Erythroblast (primary cell): ENCODE data around the gene SEC31A.

Experiments
- DNase-seq, 2 experiments: peaks; one replicate each; lab custom pipeline; 2025; lab: John Stamatoyannopoulos, UW
- GATA1 ChIP-seq: IDR thresholded peaks from 2 replicates; pipeline ENCODE4 v1.6.1; 2011; ENCODE audit warnings: low read depth, mild to moderate bottlenecking, control low read depth, low read length, moderate library complexity
- POLR2A ChIP-seq: IDR thresholded peaks from 2 replicates; pipeline ENCODE4 v1.6.1; 2011; ENCODE audit warnings: mild to moderate bottlenecking, low read length

Gene SEC31A

GRCh38 chr4:82903737-82904136 is 12.8 kb upstream of the SEC31A start:
- no peak for DNase-seq
- no peak for TF ChIP-seq GATA1
- peak; percentile 53 for TF ChIP-seq POLR2A

- no peak for DNase-seq
- TF ChIP-seq GATA1 = no peak
- TF ChIP-seq POLR2A = peak; percentile 65
Observed at GRCh38 chr4:82901183-82901718, 10.3 kb upstream of the SEC31A start.

- peak; percentile 89 for TF ChIP-seq POLR2A
- TF ChIP-seq GATA1 = no peak
- peak; percentile 99 for DNase-seq
Observed at GRCh38 chr4:82900411-82901182, 9.6 kb upstream of the SEC31A start, which contains the start of gene THAP9. Gene THAP9, plus strand, starts transcription at chr4:82900735. Its CDS starts 68 bp downstream, at chr4:82900803.

- DNase-seq = peak; percentile 77 to 81
- TF ChIP-seq GATA1 (no peak), POLR2A (no peak)
Observed at GRCh38 chr4:82900066-82900410, 9.1 kb upstream of the SEC31A start.

GRCh38 chr4:82899374-82900065 is 8.6 kb upstream of the SEC31A start:
- DNase-seq = peak; percentile 18 to 50
- TF ChIP-seq POLR2A (no peak), GATA1 (no peak)

- DNase-seq = peak; percentile 39 to 64
Observed at GRCh38 chr4:82898322-82899243, 7.6 kb upstream of the SEC31A start.

GRCh38 chr4:82896755-82897154 is 5.8 kb upstream of the SEC31A start:
- TF ChIP-seq GATA1 (no peak), POLR2A (no peak)
- DNase-seq = no peak

More at GRCh38 chr4:82898322-82899243, 7.6 kb upstream of the SEC31A start:
- TF ChIP-seq GATA1 = no peak
- TF ChIP-seq POLR2A = no peak

GRCh38 chr4:82893942-82894341 is 3.0 kb upstream of the SEC31A start:
- DNase-seq = no peak
- TF ChIP-seq POLR2A (no peak), GATA1 (no peak)

- TF ChIP-seq POLR2A = no peak
- no peak for TF ChIP-seq GATA1
- DNase-seq = no peak
Observed at GRCh38 chr4:82892467-82892802, 1.5 kb upstream of the SEC31A start.

GRCh38 chr4:82891707-82892466 is 934 bp upstream of the SEC31A start:
- DNase-seq = peak in 1 of 2 experiments; percentile 37
- no peak for TF ChIP-seq POLR2A
- TF ChIP-seq GATA1 = no peak

GRCh38 chr4:82890528-82890900 is 439 bp downstream of the SEC31A start:
- DNase-seq = peak in 1 of 2 experiments; percentile 84
- no peak for TF ChIP-seq GATA1
- TF ChIP-seq POLR2A = no peak

GRCh38 chr4:82889287-82889686 is 1.7 kb downstream of the SEC31A start:
- DNase-seq = no peak
- TF ChIP-seq POLR2A (no peak), GATA1 (no peak)
